Measurements from ENCODE around the gene MAP3K20.
"Not testable (repeated sequence)": the region's sequence is repeated elsewhere in the genome, so short reads cannot be mapped to it uniquely, and the experiment has no call there.

MAP3K20 gene

GRCh38 chr2:173238831-173239230 is 163.2 kb downstream of the MAP3K20 start:
- DNase-seq = no peak

GRCh38 chr2:173239644-173240043 is 164.0 kb downstream of the MAP3K20 start:
- DNase-seq = no peak

GRCh38 chr2:173240083-173240482 is 164.4 kb downstream of the MAP3K20 start:
- DNase-seq = no peak

GRCh38 chr2:173241643-173242042 is 166.0 kb downstream of the MAP3K20 start:
- no peak for DNase-seq

GRCh38 chr2:173247156-173247555 is 171.5 kb downstream of the MAP3K20 start:
- DNase-seq = no peak

GRCh38 chr2:173248381-173248780 is 172.7 kb downstream of the MAP3K20 start:
- DNase-seq = no peak

- DNase-seq = no peak
Measured at GRCh38 chr2:173249661-173250641, 174.3 kb downstream of the MAP3K20 start.

- DNase-seq = no peak
Measured at GRCh38 chr2:173251225-173251624, 175.6 kb downstream of the MAP3K20 start.

GRCh38 chr2:173252581-173252980 is 176.9 kb downstream of the MAP3K20 start:
- DNase-seq = no peak

GRCh38 chr2:173254659-173255058 is 179.0 kb downstream of the MAP3K20 start:
- no peak for DNase-seq

GRCh38 chr2:173258701-173259100 is 183.1 kb downstream of the MAP3K20 start:
- DNase-seq = no peak

GRCh38 chr2:173262356-173262755 is 186.7 kb downstream of the MAP3K20 start:
- DNase-seq = not testable (repeated sequence)

- no peak for DNase-seq
Measured at GRCh38 chr2:173264151-173264550, 188.5 kb downstream of the MAP3K20 start.

GRCh38 chr2:173264603-173265366 is 189.1 kb downstream of the MAP3K20 start:
- DNase-seq = no peak

- DNase-seq = no peak
Measured at GRCh38 chr2:173271135-173271534, 195.5 kb downstream of the MAP3K20 start.

GRCh38 chr2:173271825-173272224 is 196.2 kb downstream of the MAP3K20 start:
- DNase-seq = no peak

GRCh38 chr2:173272849-173273248 is 197.2 kb downstream of the MAP3K20 start:
- no peak for DNase-seq

GRCh38 chr2:173278794-173279526 is 203.3 kb downstream of the MAP3K20 start:
- no peak for DNase-seq

GRCh38 chr2:173279527-173279868 is 203.9 kb downstream of the MAP3K20 start:
- no peak for DNase-seq

GRCh38 chr2:173280853-173281252 is 205.2 kb downstream of the MAP3K20 start:
- no peak for DNase-seq

- DNase-seq = not testable (repeated sequence)
Measured at GRCh38 chr2:173281898-173282297, 206.3 kb downstream of the MAP3K20 start.

GRCh38 chr2:173282795-173283545 is 207.3 kb downstream of the MAP3K20 start:
- no peak for DNase-seq

Measured in activated CD8-positive, alpha-beta memory T cell treated with anti-CD3 and anti-CD28 coated beads, Interleukin-2, amount 50 U/mL, for 48 hours (primary cell).